T-cell (primary cell): ENCODE data around the gene LAMA5. TPM values are rescaled to one million over a fixed set of nuclear protein-coding genes. Genes with fewer than 3 reads are reported as not detected.

ENCODE experiments used
- ATAC-seq, 4 experiments: fragments of 200-7000 bp in 3 of 4; fragments of 150-1000 bp in 1 of 4; cut with Tn5 transposase; replicated peaks in 1 of 4; 1 replicate in 3 of 4; 2 replicates in 1 of 4; pipeline ENCODE4 v1.10.0; 2021; ENCODE audit warnings: moderate library complexity in 3 of 4, mild to moderate bottlenecking in 2 of 4, moderate number of reproducible peaks in 1 of 4
- CTCF ChIA-PET, 2 donors: fragments of 300-600 bp; sonication (Branson Sonifier 250); formaldehyde crosslinking; loops; one replicate each; lab custom pipeline; 2022; ENCODE audit warnings: antibody characterized with exemption in 2 of 2; lab: Charles Lee
- POLR2A ChIA-PET, 2 donors: fragments of 300-600 bp; sonication (Branson Sonifier 250); formaldehyde crosslinking; loops; one replicate each; lab custom pipeline; 2022; ENCODE audit warnings: antibody characterized with exemption in 2 of 2; lab: Charles Lee
- DNase-seq, 35 experiments: peaks; one replicate each; pipeline versions ENCODE4 v3.0.0 to v3.0.0-alpha.2; 2013 to 2023
- H3K27ac ChIP-seq: one replicate; pipeline ENCODE4 v1.5.1; 2013; ENCODE audit warnings: low read length
- H3K27me3 ChIP-seq, 2 experiments: replicated peaks in 1 of 2; 1 replicate in 1 of 2; 2 replicates in 1 of 2; pipeline versions ENCODE4 v1.6.1 to v1.7.0; 2013; ENCODE audit warnings: low read length in 1 of 2, mixed read lengths in 1 of 2; ENCODE audit not compliant: control insufficient read depth in 2 of 2, insufficient read depth in 2 of 2; ENCODE audit errors: extremely low read depth in 1 of 2
- H3K36me3 ChIP-seq, 2 donors: 1 replicate in 1 of 2; 2 replicates in 1 of 2; pipeline versions ENCODE4 v1.6.1 to v1.7.0; 2013; ENCODE audit warnings: low read length in 1 of 2; ENCODE audit not compliant: control insufficient read depth in 2 of 2, insufficient read depth in 1 of 2; ENCODE audit errors: extremely low read depth in 1 of 2
- H3K4me1 ChIP-seq, 2 experiments: 1 replicate in 1 of 2; 2 replicates in 1 of 2; pipeline versions ENCODE4 v1.6.1 to v1.7.0; 2013; ENCODE audit warnings: low read length in 2 of 2, mixed read lengths in 1 of 2; ENCODE audit not compliant: insufficient read depth in 2 of 2, control insufficient read depth in 1 of 2; ENCODE audit errors: extremely low read depth in 1 of 2
- H3K4me3 ChIP-seq, 2 donors: 1 replicate in 1 of 2; 2 replicates in 1 of 2; pipeline versions ENCODE4 v1.5.1 to v1.7.0; 2013; ENCODE audit warnings: mild to moderate bottlenecking in 2 of 2, low read length in 1 of 2, moderate library complexity in 1 of 2; ENCODE audit not compliant: control insufficient read depth in 1 of 2; ENCODE audit errors: extremely low read depth in 1 of 2
- H3K9me3 ChIP-seq: 2 replicates; pipeline ENCODE4 v1.7.0; 2013
- H3K27ac Mint-ChIP-seq, 2 donors: one replicate each; pipeline ENCODE4 v1.8.0; 2020 to 2021; ENCODE audit warnings: mild to moderate bottlenecking in 2 of 2, mixed read lengths in 2 of 2
- H3K27me3 Mint-ChIP-seq, 2 donors: one replicate each; pipeline ENCODE4 v1.8.0; 2021 to 2022; ENCODE audit warnings: mixed read lengths in 2 of 2
- H3K36me3 Mint-ChIP-seq: one replicate; pipeline ENCODE4 v1.8.0; 2021; ENCODE audit warnings: mixed read lengths
- H3K4me1 Mint-ChIP-seq, 3 donors: one replicate each; pipeline ENCODE4 v1.8.0; 2020 to 2022; ENCODE audit warnings: mixed read lengths in 3 of 3, mild to moderate bottlenecking in 1 of 3
- H3K4me3 Mint-ChIP-seq, 3 donors: one replicate each; pipeline ENCODE4 v1.8.0; 2020 to 2022; ENCODE audit warnings: mild to moderate bottlenecking in 3 of 3, mixed read lengths in 3 of 3, moderate library complexity in 3 of 3
- H3K9me3 Mint-ChIP-seq, 3 donors: one replicate each; pipeline ENCODE4 v1.8.0; 2020 to 2022; ENCODE audit warnings: mixed read lengths in 3 of 3
- WGBS: methylation state at CpG from one replicate; pipeline ENCODE4 v1.1.5; 2013; ENCODE audit warnings: missing lambda C conversion rate; ENCODE audit not compliant: insufficient coverage; 5-methylcytosine and 5-hydroxymethylcytosine counted together
- total RNA-seq, 35 experiments: library from RNA in 6 of 35; stranded (reverse) in 6 of 35; fragments of 120-200 nt in 1 of 35; gene quantifications; one replicate each; pipeline versions ENCODE4 v1.2.1 to v1.2.4 and lab custom pipeline; 2013 to 2026

The LAMA5 gene
- total RNA-seq, 5 donors from 2014 or later (not counting 1 experiment from before 2014, with no cell fraction given), result 0.48 to 4.3 (median 3.0) TPM

DNA sequence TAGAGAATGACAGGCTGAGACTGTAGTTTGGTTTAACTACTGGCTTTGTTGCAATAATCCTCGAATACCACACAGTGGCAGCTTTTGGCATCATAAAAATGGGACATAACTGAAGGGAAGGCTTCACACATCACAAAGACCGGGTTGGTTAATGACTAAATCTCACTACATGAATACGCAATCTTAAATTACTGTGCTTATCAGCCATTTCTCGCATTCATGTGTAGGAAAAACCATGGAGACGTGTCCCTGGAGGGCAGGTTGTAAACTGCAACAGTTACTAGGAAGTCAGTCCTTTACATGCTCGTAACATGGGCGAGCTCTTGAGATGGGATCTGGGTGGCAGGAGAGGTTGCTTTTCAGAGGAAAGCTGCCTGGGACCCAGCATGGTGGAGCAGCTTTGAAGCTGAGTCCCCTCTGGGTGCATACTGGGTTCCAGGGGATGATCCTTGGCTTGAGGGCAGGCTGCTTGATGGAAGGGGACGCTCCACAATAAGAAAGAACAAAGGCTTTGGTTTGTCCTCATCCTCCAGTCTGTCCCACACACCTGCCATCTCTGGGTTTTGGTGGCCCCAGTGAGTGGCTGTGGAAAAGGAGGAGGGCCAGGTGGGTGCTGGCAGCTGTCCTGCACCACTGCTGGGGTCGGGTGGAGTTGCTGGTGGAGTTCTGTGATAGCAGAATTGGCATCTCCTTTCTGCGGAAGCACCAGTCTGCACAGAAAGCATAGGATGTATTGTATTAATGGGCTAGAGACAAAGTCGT is 21.9 kb upstream of the LAMA5 start:
- Mint-ChIP-seq H3K27me3 (no peaks in the 10 kb centered on the region), H3K36me3 (peaks cover 21% of the 10 kb centered on the region), H3K27ac (peak overlapping the region; percentile 43 to 61), H3K4me3 (peak overlapping the region; percentile 87 to 88 (median 88)), H3K9me3 (no peaks in the 10 kb centered on the region), H3K4me1 (peaks cover 40 to 56% (median 45%) of the 10 kb centered on the region in 3 donors)
- ATAC-seq (no peak), DNase-seq (no peak)
- ChIA-PET CTCF (no interaction called here), POLR2A (no interaction called here)
- no peak overlapping the region for H3K4me3 ChIP-seq
- WGBS, result 86% methylated on average over 8 of the region's 11 CpGs
- peaks cover 16 to 30% of the 10 kb centered on the region in 2 donors for H3K36me3 ChIP-seq
- H3K9me3 ChIP-seq, result no peaks in the 10 kb centered on the region
- H3K4me1 ChIP-seq, result peaks cover 16 to 37% of the 10 kb centered on the region in 2 experiments
- H3K27ac ChIP-seq, result no peak overlapping the region
- no peaks in the 10 kb centered on the region for H3K27me3 ChIP-seq

- H3K4me3 ChIP-seq, result peak overlapping the region; percentile 88 to 90
- H3K4me1 ChIP-seq, result peaks cover 16 to 37% of the 10 kb centered on the region in 2 experiments
- H3K27ac ChIP-seq, result peak overlapping the region; percentile 25
- peaks cover 44 to 63% (median 49%) of the 10 kb centered on the region in 3 donors for H3K4me1 Mint-ChIP-seq
- no peaks in the 10 kb centered on the region for H3K9me3 Mint-ChIP-seq
- no peaks in the 10 kb centered on the region for H3K27me3 Mint-ChIP-seq
- H3K9me3 ChIP-seq, result no peaks in the 10 kb centered on the region
- no peak for DNase-seq
- peak overlapping the region; percentile 87 to 88 (median 88) for H3K4me3 Mint-ChIP-seq
- no peak for ATAC-seq
- POLR2A ChIA-PET, result no interaction called here
- peaks cover 9 to 30% of the 10 kb centered on the region in 2 donors for H3K36me3 ChIP-seq
- CTCF ChIA-PET, result no interaction called here
- H3K27ac Mint-ChIP-seq, result peak overlapping the region; percentile 55 to 69
- H3K27me3 ChIP-seq, result no peaks in the 10 kb centered on the region
- WGBS, result 52% methylated on average over 15 of the region's 20 CpGs
- H3K36me3 Mint-ChIP-seq, result peaks cover 21% of the 10 kb centered on the region
These were observed 21.0 kb upstream of the LAMA5 start for GRCh38 chr20:62387933-62388635.

GRCh38 chr20:62387219-62387913 is 20.3 kb upstream of the LAMA5 start:
- Histone ChIP-seq H3K27ac (peak overlapping the region; percentile 25), H3K4me3 (peak overlapping the region; percentile 88 to 90), H3K9me3 (no peaks in the 10 kb centered on the region), H3K36me3 (peaks cover 7 to 30% of the 10 kb centered on the region in 2 donors), H3K4me1 (peaks cover 16 to 43% of the 10 kb centered on the region in 2 experiments), H3K27me3 (no peaks in the 10 kb centered on the region)
- no peaks in the 10 kb centered on the region for H3K9me3 Mint-ChIP-seq
- peak in 12 of 35 experiments; percentile 14 to 45 (median 33) for DNase-seq
- ChIA-PET CTCF (interaction anchor here in 1 of 2 donors (0.6 kb wide), 2 partner anchors 9 to 240 kb away, joined by 4 to 10 read pairs; no protein-coding TSS in a partner anchor), POLR2A (interaction anchor here in 1 of 2 donors (0.6 kb wide), 1 partner anchor 838 kb away, joined by 7 read pairs; no protein-coding TSS in a partner anchor)
- peak overlapping the region; percentile 87 to 88 (median 88) for H3K4me3 Mint-ChIP-seq
- H3K4me1 Mint-ChIP-seq, result peaks cover 49 to 69% (median 54%) of the 10 kb centered on the region in 3 donors
- 1% methylated on average over 41 of the region's 47 CpGs for WGBS
- H3K27ac Mint-ChIP-seq, result peak overlapping the region; percentile 55 to 69
- ATAC-seq, result peak; percentile 21 to 42 (median 38)
- H3K27me3 Mint-ChIP-seq, result no peaks in the 10 kb centered on the region
- peaks cover 21% of the 10 kb centered on the region for H3K36me3 Mint-ChIP-seq

DNA sequence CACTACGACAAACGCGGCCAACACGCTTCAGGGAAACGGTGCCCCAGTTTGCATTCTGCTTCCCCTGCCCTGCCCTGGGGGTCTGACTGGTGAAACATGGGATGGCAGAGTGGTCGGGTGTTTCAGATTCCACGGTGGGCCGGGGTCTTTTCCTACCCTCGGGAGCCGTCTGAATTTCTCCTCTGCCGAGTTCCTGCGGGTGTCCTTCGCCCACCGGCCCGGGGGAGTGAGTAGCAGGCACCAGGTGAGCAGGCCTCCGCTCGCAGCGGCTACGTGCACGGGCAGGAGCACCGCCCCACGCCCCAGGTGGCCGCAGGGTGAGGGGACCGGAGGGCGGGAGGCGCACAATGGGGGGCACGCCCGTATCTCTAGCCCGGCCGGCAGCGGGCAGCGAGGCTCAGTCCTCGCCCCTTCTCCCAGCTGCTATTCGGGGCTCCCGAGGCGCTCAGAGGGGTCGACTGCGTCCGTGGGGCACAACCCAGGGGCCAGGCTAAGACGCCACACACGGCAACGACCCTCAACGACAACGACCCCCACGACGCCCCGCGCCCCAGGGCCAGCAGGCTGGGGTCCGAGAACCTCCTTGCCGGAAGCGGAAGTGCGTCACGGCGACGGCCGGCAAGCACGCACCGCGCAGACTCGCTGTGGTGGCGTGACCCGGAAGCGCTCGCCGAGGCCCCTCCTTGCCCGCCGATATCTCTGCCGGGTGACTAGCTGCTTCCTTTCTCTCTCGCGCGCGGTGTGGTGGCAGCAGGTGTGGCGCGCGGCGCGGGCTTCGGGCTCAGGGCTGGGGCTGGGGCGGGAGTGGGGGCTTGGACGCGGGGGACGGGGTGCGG is 19.5 kb upstream of the LAMA5 start, which contains the start of gene RPS21:
RPS21 (plus strand) TSS at position 721 of the 836 bp plus-strand sequence. CDS start 236 bp downstream, outside the sequence.
- H3K9me3 Mint-ChIP-seq, result peaks cover 0 to 6% (median 0%) of the 10 kb centered on the region in 3 donors
- H3K9me3 ChIP-seq, result no peaks in the 10 kb centered on the region
- WGBS, result under 1% methylated on average over 67 of the region's 83 CpGs
- DNase-seq, result peak; percentile 86 to 96 (median 93)
- POLR2A ChIA-PET, result interaction anchor here (0.6 kb wide), 2 partner anchors 248 to 838 kb away, joined by 4 to 7 read pairs; no protein-coding TSS in a partner anchor
- CTCF ChIA-PET, result interaction anchor here (0.6 to 1.5 kb wide), 4 partner anchors 10 to 239 kb away, joined by 3 to 10 read pairs (median 4); no protein-coding TSS in a partner anchor
- H3K4me1 ChIP-seq, result peaks cover 16 to 44% of the 10 kb centered on the region in 2 experiments
- peak within 1 kb of the TSS; percentile 88 to 90 for H3K4me3 ChIP-seq
- peak within 1 kb of the TSS; percentile 87 to 88 (median 88) for H3K4me3 Mint-ChIP-seq
- peaks cover 25% of the 10 kb centered on the region for H3K36me3 Mint-ChIP-seq
- peak within 1 kb of the TSS; percentile 84 to 90 for H3K27ac Mint-ChIP-seq
- peak within 1 kb of the TSS; percentile 94 for H3K27ac ChIP-seq
- peaks cover 6 to 33% of the 10 kb centered on the region in 2 donors for H3K36me3 ChIP-seq
- ATAC-seq, result peak; percentile 92 to 93 (median 92)
- no peaks in the 10 kb centered on the region for H3K27me3 ChIP-seq
- H3K27me3 Mint-ChIP-seq, result no peaks in the 10 kb centered on the region
- H3K4me1 Mint-ChIP-seq, result peaks cover 50 to 75% (median 56%) of the 10 kb centered on the region in 3 donors

DNA sequence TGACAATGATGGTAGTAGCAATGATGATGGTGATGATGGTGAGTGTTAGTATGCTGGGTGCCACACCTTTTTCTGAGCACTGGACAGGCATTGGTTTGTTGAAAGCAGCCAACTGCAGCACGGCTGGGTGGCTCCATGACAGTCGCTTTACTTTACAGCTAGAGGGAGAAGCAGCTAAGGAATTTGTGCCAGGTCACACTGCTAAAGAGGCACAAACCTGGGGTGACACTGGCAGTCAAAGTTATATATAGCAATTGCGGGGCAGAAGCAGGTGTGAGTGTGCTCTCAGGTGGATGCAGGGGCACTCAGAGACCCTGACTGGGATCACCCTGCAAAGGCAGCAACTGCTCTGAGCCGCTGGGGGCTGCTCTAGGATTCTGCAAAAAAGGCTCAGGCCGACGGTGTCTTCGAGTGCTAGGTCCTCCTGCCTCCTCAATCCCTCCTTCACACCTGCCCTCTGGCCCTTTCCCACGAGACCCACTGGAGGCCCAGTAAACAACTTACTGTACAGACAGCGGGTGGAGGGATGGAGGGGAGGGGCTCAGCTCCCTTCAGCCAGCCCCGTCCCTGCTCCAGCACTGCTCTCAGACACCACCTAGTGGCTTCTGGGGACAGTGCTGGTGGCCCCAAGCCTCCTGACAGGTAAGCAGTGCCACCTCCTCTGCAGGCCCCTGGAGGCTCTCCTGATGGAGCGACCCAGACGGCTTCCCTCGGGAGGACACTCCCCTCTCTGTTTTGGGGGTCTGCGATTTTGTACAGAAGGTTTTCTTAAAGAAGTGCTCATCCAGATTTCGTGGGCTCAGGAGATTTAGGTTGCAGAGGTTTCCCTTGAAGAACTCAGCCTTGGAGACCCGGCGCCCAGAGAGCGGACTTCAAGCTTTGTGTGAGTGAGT is 15.4 kb upstream of the LAMA5 start:
- peaks cover 0 to 6% (median 0%) of the 10 kb centered on the region in 3 donors for H3K9me3 Mint-ChIP-seq
- peak; percentile 47 to 83 (median 69) for DNase-seq
- H3K4me1 ChIP-seq, result peaks cover 8 to 26% of the 10 kb centered on the region in 2 experiments
- no peak overlapping the region for H3K4me3 Mint-ChIP-seq
- no peaks in the 10 kb centered on the region for H3K27me3 ChIP-seq
- 97% methylated on average over 5 of the region's 18 CpGs for WGBS
- peak overlapping the region; percentile 27 to 28 for H3K27ac Mint-ChIP-seq
- ChIA-PET POLR2A (interaction anchor here in 1 of 2 donors (0.6 kb wide), 1 partner anchor 27 kb away, joined by 3 read pairs; no protein-coding TSS in a partner anchor), CTCF (interaction anchor here (0.6 to 1.4 kb wide), 7 partner anchors 12 to 373 kb away, joined by 3 to 9 read pairs (median 3); partner anchors contain the start of gene ADRM1 (in 1 of the 2))
- peaks cover 27 to 46% (median 34%) of the 10 kb centered on the region in 3 donors for H3K4me1 Mint-ChIP-seq
- H3K27me3 Mint-ChIP-seq, result no peaks in the 10 kb centered on the region
- no peak overlapping the region for H3K27ac ChIP-seq
- H3K9me3 ChIP-seq, result no peaks in the 10 kb centered on the region
- peak; percentile 63 to 68 (median 66) for ATAC-seq
- H3K36me3 ChIP-seq, result peaks cover 0 to 4% of the 10 kb centered on the region in 2 donors
- no peak overlapping the region for H3K4me3 ChIP-seq
- peaks cover 5% of the 10 kb centered on the region for H3K36me3 Mint-ChIP-seq
